Measurements from ENCODE around the gene SMCO1. TPM values are rescaled to one million over a fixed set of nuclear protein-coding genes. Genes with fewer than 3 reads are reported as not detected.

Gene SMCO1
- total RNA-seq, 1 experiment from 2014 or later, result not detected

DNA sequence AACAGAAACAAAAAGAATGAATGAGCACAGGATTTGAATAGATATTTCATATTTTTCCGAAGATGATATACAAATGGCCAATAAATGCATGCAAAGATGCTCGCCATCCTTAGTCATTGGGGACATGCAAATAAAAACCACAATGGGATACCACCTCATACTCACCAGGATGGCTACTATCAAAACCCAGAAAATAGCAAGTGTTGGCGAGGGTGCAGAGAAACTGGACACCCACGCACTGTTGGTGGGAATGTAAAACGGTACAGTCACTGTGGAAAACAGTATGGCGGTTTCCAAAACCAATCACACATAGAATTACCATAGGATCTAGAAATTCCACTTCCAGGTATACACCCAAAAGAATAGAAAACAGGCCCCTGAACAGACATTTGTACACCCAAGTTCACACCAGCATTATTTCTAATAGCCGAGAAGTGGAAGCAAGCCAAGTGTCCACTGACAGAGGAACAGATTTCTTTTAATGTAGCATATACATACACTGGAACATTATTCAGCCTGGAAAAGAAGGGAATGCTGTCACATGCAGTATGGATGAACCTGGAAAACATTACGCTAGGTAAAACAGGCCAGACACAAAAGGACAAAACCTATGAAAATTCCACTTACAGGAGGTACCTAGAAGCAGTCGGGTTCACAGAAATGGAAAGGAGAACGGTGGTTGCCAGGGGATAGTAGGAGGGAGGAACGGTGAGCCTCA lies 15.2 kb downstream of the SMCO1 start:
- H3K27me3 Mint-ChIP-seq (ENCODE audit: insufficient read depth, unreplicated experiment), result no peaks in the 10 kb centered on the region
- Histone ChIP-seq H3K9me3 (no peaks in the 10 kb centered on the region), H3K4me3 (ENCODE audit: low read depth, low read length) (peak overlapping the region; percentile 46), H3K36me3 (ENCODE audit: control insufficient read depth, insufficient read depth, low read length) (0 out of 2 replicates have a peak, but pooled peaks cover 1% of the 10 kb centered on the region), H3K27me3 (replicated peaks; ENCODE audit: control insufficient read depth, insufficient read depth, low read length) (no peaks in the 10 kb centered on the region), H3K4me1 (peaks cover 8% of the 10 kb centered on the region; the same call in 1 of the 2 replicates)
- TSS peak; percentile 0 for BruUV-seq (replicated peaks)
- intact Hi-C loops (cut with micrococcal nuclease; ENCODE audit: unreplicated experiment), result no loop called here
- H3K4me3 Mint-ChIP-seq (ENCODE audit: unreplicated experiment), result peak overlapping the region; percentile 90
- H3K4me1 Mint-ChIP-seq (ENCODE audit: low read depth, unreplicated experiment), result peaks cover 6% of the 10 kb centered on the region
- ChIA-PET POLR2A (no interaction called here), CTCF (no interaction called here)
- TF ChIP-seq, protein P1, sequence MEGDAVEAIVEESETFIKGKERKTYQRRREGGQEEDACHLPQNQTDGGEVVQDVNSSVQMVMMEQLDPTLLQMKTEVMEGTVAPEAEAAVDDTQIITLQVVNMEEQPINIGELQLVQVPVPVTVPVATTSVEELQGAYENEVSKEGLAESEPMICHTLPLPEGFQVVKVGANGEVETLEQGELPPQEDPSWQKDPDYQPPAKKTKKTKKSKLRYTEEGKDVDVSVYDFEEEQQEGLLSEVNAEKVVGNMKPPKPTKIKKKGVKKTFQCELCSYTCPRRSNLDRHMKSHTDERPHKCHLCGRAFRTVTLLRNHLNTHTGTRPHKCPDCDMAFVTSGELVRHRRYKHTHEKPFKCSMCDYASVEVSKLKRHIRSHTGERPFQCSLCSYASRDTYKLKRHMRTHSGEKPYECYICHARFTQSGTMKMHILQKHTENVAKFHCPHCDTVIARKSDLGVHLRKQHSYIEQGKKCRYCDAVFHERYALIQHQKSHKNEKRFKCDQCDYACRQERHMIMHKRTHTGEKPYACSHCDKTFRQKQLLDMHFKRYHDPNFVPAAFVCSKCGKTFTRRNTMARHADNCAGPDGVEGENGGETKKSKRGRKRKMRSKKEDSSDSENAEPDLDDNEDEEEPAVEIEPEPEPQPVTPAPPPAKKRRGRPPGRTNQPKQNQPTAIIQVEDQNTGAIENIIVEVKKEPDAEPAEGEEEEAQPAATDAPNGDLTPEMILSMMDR (IDR thresholded peaks at IDR 0.05; ENCODE audit: insufficient read depth in 1 of 2, low read depth in 1 of 2, low read length in 1 of 2, severe bottlenecking in 1 of 2, unreplicated experiment in 1 of 2), result no peak
- H3K36me3 Mint-ChIP-seq (ENCODE audit: insufficient read depth, unreplicated experiment), result peaks cover 53% of the 10 kb centered on the region
- DNase-seq, result no peak
- no peaks in the 10 kb centered on the region for H3K9me3 Mint-ChIP-seq (ENCODE audit: unreplicated experiment)
- H3K27ac Mint-ChIP-seq (ENCODE audit: unreplicated experiment), result peak overlapping the region; percentile 83

DNA sequence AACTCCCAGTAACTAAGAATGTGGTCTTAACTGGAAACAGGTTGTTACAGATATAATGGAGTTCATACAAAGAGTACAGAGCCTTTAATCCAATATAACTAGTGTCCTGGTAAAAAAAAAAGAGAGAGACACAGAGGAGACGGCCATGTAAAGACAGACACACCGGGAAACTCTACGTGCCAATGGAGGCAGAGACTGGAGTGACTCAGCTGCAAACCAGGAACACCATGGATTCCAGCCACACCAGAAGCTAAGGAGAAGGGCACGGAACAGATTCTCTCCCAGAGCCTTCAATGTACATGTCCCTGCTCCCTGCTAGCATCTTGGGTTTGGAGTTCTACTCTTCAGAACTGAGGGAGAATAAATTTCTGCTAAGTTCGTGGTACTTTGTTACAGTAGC lies 16.1 kb downstream of the SMCO1 start:
- Mint-ChIP-seq H3K4me1 (ENCODE audit: low read depth, unreplicated experiment) (peaks cover 6% of the 10 kb centered on the region), H3K27ac (ENCODE audit: unreplicated experiment) (no peak overlapping the region), H3K9me3 (ENCODE audit: unreplicated experiment) (no peaks in the 10 kb centered on the region), H3K27me3 (ENCODE audit: insufficient read depth, unreplicated experiment) (no peaks in the 10 kb centered on the region), H3K4me3 (ENCODE audit: unreplicated experiment) (peak overlapping the region; percentile 90), H3K36me3 (ENCODE audit: insufficient read depth, unreplicated experiment) (peaks cover 48% of the 10 kb centered on the region)
- 0 out of 2 replicates have a peak, but pooled peaks cover 1% of the 10 kb centered on the region for H3K36me3 ChIP-seq (ENCODE audit: control insufficient read depth, insufficient read depth, low read length)
- H3K27me3 ChIP-seq (replicated peaks; ENCODE audit: control insufficient read depth, insufficient read depth, low read length), result no peaks in the 10 kb centered on the region
- TF ChIP-seq, protein P1 (IDR thresholded peaks at IDR 0.05; ENCODE audit: insufficient read depth in 1 of 2, low read depth in 1 of 2, low read length in 1 of 2, severe bottlenecking in 1 of 2, unreplicated experiment in 1 of 2), result no peak
- H3K4me1 ChIP-seq, result peaks cover 8% of the 10 kb centered on the region; the same call in 1 of the 2 replicates
- no TSS peak for BruUV-seq (replicated peaks)
- DNase-seq, result no peak
- no peak overlapping the region for H3K4me3 ChIP-seq (ENCODE audit: low read depth, low read length)
- ChIA-PET POLR2A (no interaction called here), CTCF (no interaction called here)
- intact Hi-C loops (cut with micrococcal nuclease; ENCODE audit: unreplicated experiment), result no loop called here
- no peaks in the 10 kb centered on the region for H3K9me3 ChIP-seq

GRCh38 chr3:196498297-196498696 lies 16.8 kb downstream of the SMCO1 start:
- Histone ChIP-seq H3K4me3 (ENCODE audit: low read depth, low read length) (no peak overlapping the region), H3K36me3 (ENCODE audit: control insufficient read depth, insufficient read depth, low read length) (0 out of 2 replicates have a peak, but pooled peaks cover 1% of the 10 kb centered on the region), H3K27me3 (replicated peaks; ENCODE audit: control insufficient read depth, insufficient read depth, low read length) (no peaks in the 10 kb centered on the region), H3K4me1 (peaks cover 8% of the 10 kb centered on the region; the same call in 1 of the 2 replicates), H3K9me3 (no peaks in the 10 kb centered on the region)
- H3K36me3 Mint-ChIP-seq (ENCODE audit: insufficient read depth, unreplicated experiment), result peaks cover 40% of the 10 kb centered on the region
- TF ChIP-seq, protein P1 (IDR thresholded peaks at IDR 0.05; ENCODE audit: insufficient read depth in 1 of 2, low read depth in 1 of 2, low read length in 1 of 2, severe bottlenecking in 1 of 2, unreplicated experiment in 1 of 2), result no peak
- intact Hi-C loops (cut with micrococcal nuclease; ENCODE audit: unreplicated experiment), result no loop called here
- DNase-seq, result no peak
- H3K9me3 Mint-ChIP-seq (ENCODE audit: unreplicated experiment), result no peaks in the 10 kb centered on the region
- H3K4me3 Mint-ChIP-seq (ENCODE audit: unreplicated experiment), result no peak overlapping the region
- ChIA-PET CTCF (no interaction called here), POLR2A (no interaction called here)
- no TSS peak for BruUV-seq (replicated peaks)
- peaks cover 6% of the 10 kb centered on the region for H3K4me1 Mint-ChIP-seq (ENCODE audit: low read depth, unreplicated experiment)
- H3K27ac Mint-ChIP-seq (ENCODE audit: unreplicated experiment), result no peak overlapping the region
- H3K27me3 Mint-ChIP-seq (ENCODE audit: insufficient read depth, unreplicated experiment), result no peaks in the 10 kb centered on the region

Data from Caco-2 (cell line).